IMR-90 (cell line): ENCODE measurements around the gene LARP4B.

Experiments used
- CTCF ChIP-seq: conservative IDR thresholded peaks from 2 replicates; pipeline ENCODE4 v1.5.1; 2012; ENCODE audit warnings: mild to moderate bottlenecking, low read depth, low read length, improper control_type of control experiment
- MAZ ChIP-seq: IDR thresholded peaks from 2 replicates; pipeline ENCODE4 v1.6.1; 2012; ENCODE audit warnings: low read depth, mild to moderate bottlenecking, low read length, improper control_type of control experiment, moderate library complexity, borderline replicate concordance
- MXI1 ChIP-seq: IDR thresholded peaks from 2 replicates; pipeline ENCODE4 v1.6.1; 2012; ENCODE audit warnings: low read depth, mild to moderate bottlenecking, low read length, moderate library complexity, borderline replicate concordance
- POLR2A ChIP-seq: IDR thresholded peaks from 2 replicates; pipeline ENCODE4 v1.6.1; 2012; ENCODE audit warnings: mild to moderate bottlenecking, low read depth, low read length
- RAD21 ChIP-seq: IDR thresholded peaks from 2 replicates; pipeline ENCODE4 v1.6.1; 2012; ENCODE audit warnings: low read length, improper control_type of control experiment
- TF ChIP-seq, protein P1 (sequence below): fragments of 150-350 bp; IDR thresholded peaks from 2 replicates; pipeline ENCODE4 v1.6.1; 2017; ENCODE audit warnings: mild to moderate bottlenecking, antibody characterized with exemption, low read length, low read depth

- TF ChIP-seq, protein P1, sequence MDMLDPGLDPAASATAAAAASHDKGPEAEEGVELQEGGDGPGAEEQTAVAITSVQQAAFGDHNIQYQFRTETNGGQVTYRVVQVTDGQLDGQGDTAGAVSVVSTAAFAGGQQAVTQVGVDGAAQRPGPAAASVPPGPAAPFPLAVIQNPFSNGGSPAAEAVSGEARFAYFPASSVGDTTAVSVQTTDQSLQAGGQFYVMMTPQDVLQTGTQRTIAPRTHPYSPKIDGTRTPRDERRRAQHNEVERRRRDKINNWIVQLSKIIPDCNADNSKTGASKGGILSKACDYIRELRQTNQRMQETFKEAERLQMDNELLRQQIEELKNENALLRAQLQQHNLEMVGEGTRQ: no peak
- TF ChIP-seq POLR2A: no peak
- no peak for TF ChIP-seq CTCF
- TF ChIP-seq RAD21: no peak
- TF ChIP-seq MAZ: no peak
- TF ChIP-seq MXI1: no peak
These were observed 88.7 kb downstream of the LARP4B start for GRCh38 chr10:842795-843194.
